ENCODE measurements around the gene RERE. TPM values are rescaled to one million over a fixed set of nuclear protein-coding genes. Genes with fewer than 3 reads are reported as not detected.
A peak's percentile ranks its signal among the peaks of the same experiment; 100 is the strongest.

The RERE gene
- total and polyA plus RNA-seq, 11 donors = 53.5 to 236 (median 121) TPM

GRCh38 chr1:8314346-8315280, 502.8 kb downstream of the RERE start:
- no peak overlapping the region for H3K4me3 ChIP-seq
- TF ChIP-seq POLR2A (IDR thresholded peaks at IDR 0.05) (no peak), CTCF (IDR thresholded peaks at IDR 0.05) (peak; percentile 60 to 88 (median 82))
- peak in 4 of 5 donors; percentile 65 to 69 (median 66) for DNase-seq
- ATAC-seq = peak; percentile 64 to 87 (median 80)
- no peaks in the 10 kb centered on the region for H3K36me3 ChIP-seq
- peaks cover 0 to 13% (median 0%) of the 10 kb centered on the region in 9 donors for H3K27me3 ChIP-seq
- H3K4me1 ChIP-seq = peaks cover 0 to 31% (median 15%) of the 10 kb centered on the region in 12 donors
- intact Hi-C loops (cut with DNase I) = loop anchor here (1.0 to 5.0 kb wide), 9 partner anchors 282 to 340 kb away; partner anchors contain the start of gene ERRFI1 (in 5 of the 10)
- WGBS, 4 donors = 19 to 29% (median 28%) methylated on average over 14 to 21 of the region's 21 CpGs
- H3K27ac ChIP-seq = no peak overlapping the region
- peaks cover 0 to 9% (median 0%) of the 10 kb centered on the region in 12 donors for H3K9me3 ChIP-seq

- DNase-seq = no peak
- 80 to 85% (median 83%) methylated on average over 6 of the region's 6 CpGs for WGBS, 4 donors
Observed at GRCh38 chr1:8313231-8313630, 504.2 kb downstream of the RERE start.

GRCh38 chr1:8312235-8313218, 504.9 kb downstream of the RERE start:
- H3K9me3 ChIP-seq = peaks cover 0 to 9% (median 0%) of the 10 kb centered on the region in 12 donors
- no peaks in the 10 kb centered on the region for H3K36me3 ChIP-seq
- DNase-seq (peak in 1 of 5 donors; percentile 40), ATAC-seq (peak; percentile 62 to 79 (median 68))
- no peak overlapping the region for H3K4me3 ChIP-seq
- H3K27me3 ChIP-seq = peaks cover 0 to 6% (median 0%) of the 10 kb centered on the region in 9 donors
- H3K27ac ChIP-seq = no peak overlapping the region
- H3K4me1 ChIP-seq = peaks cover 0 to 19% (median 5%) of the 10 kb centered on the region in 12 donors
- TF ChIP-seq POLR2A (IDR thresholded peaks at IDR 0.05) = no peak
- TF ChIP-seq CTCF (IDR thresholded peaks at IDR 0.05) = no peak
- intact Hi-C loops (cut with DNase I) = loop anchor here in 5 of 10 donors (1.0 to 5.0 kb wide), 4 partner anchors 280 to 330 kb away; no protein-coding TSS in a partner anchor
- 76 to 82% (median 79%) methylated on average over 17 of the region's 17 CpGs for WGBS, 4 donors

More at GRCh38 chr1:8313231-8313630, 504.2 kb downstream of the RERE start:
- TF ChIP-seq POLR2A (IDR thresholded peaks at IDR 0.05) = no peak
- no peak for TF ChIP-seq CTCF (IDR thresholded peaks at IDR 0.05)
- Histone ChIP-seq H3K36me3 (no peaks in the 10 kb centered on the region), H3K27ac (no peak overlapping the region), H3K27me3 (peaks cover 0 to 9% (median 0%) of the 10 kb centered on the region in 9 donors), H3K4me3 (no peak overlapping the region), H3K9me3 (peaks cover 0 to 9% (median 0%) of the 10 kb centered on the region in 12 donors), H3K4me1 (peaks cover 0 to 24% (median 10%) of the 10 kb centered on the region in 12 donors)
- intact Hi-C loops (cut with DNase I) = loop anchor here in 4 of 10 donors (2.0 to 5.0 kb wide), 3 partner anchors 281 to 331 kb away; no protein-coding TSS in a partner anchor
- no peak for ATAC-seq

Data from heart left ventricle (tissue), 16 donors.